T follicular helper cell (primary cell): Measurements from ENCODE around the gene KIF24.
"Not testable (repeated sequence)": the region's sequence is repeated elsewhere in the genome, so short reads cannot be mapped to it uniquely, and the experiment has no call there.

Source experiments
- DNase-seq: peaks from one replicate; pipeline ENCODE4 v3.0.0-alpha.2; 2020; ENCODE audit warnings: low read depth

Gene KIF24

GRCh38 chr9:34365282-34365681, 36.2 kb upstream of the KIF24 start:
- DNase-seq: no peak

- no peak for DNase-seq
These were observed 34.7 kb upstream of the KIF24 start for GRCh38 chr9:34363619-34364351.

GRCh38 chr9:34362614-34363214, 33.6 kb upstream of the KIF24 start:
- no peak for DNase-seq

GRCh38 chr9:34352957-34353356, 23.9 kb upstream of the KIF24 start:
- not testable (repeated sequence) for DNase-seq

GRCh38 chr9:34352122-34352652, 23.1 kb upstream of the KIF24 start:
- DNase-seq: not testable (repeated sequence)

- no peak for DNase-seq
These were observed 20.3 kb upstream of the KIF24 start for GRCh38 chr9:34349324-34349723.

- no peak for DNase-seq
These were observed 18.7 kb upstream of the KIF24 start for GRCh38 chr9:34347800-34348158.

GRCh38 chr9:34346873-34347799, 18.1 kb upstream of the KIF24 start:
- no peak for DNase-seq

GRCh38 chr9:34343605-34344004, 14.5 kb upstream of the KIF24 start:
- no peak for DNase-seq

- DNase-seq: no peak
These were observed 14.0 kb upstream of the KIF24 start for GRCh38 chr9:34343090-34343489.

GRCh38 chr9:34341659-34342295, 12.7 kb upstream of the KIF24 start:
- DNase-seq: no peak

- no peak for DNase-seq
These were observed 9.8 kb upstream of the KIF24 start for GRCh38 chr9:34338665-34339385.

GRCh38 chr9:34338079-34338478, 9.0 kb upstream of the KIF24 start:
- DNase-seq: not testable (repeated sequence)

- DNase-seq: no peak
These were observed 8.3 kb upstream of the KIF24 start for GRCh38 chr9:34337403-34337802.

GRCh38 chr9:34335376-34335775, 6.3 kb upstream of the KIF24 start:
- DNase-seq: no peak

- DNase-seq: no peak
These were observed 5.8 kb upstream of the KIF24 start for GRCh38 chr9:34334916-34335315.

GRCh38 chr9:34334337-34334824, 5.3 kb upstream of the KIF24 start:
- no peak for DNase-seq

GRCh38 chr9:34333836-34334235, 4.8 kb upstream of the KIF24 start:
- DNase-seq: no peak

GRCh38 chr9:34332076-34332964, 3.3 kb upstream of the KIF24 start:
- no peak for DNase-seq

GRCh38 chr9:34331196-34331595, 2.1 kb upstream of the KIF24 start:
- no peak for DNase-seq
